NOMO-1 treated with dmso at 0.1 percent for 144 hours (cell line): ENCODE measurements around the gene TMOD4.
"Not testable (repeated sequence)": the region's sequence is repeated elsewhere in the genome, so short reads cannot be mapped to it uniquely, and the experiment has no call there.

ENCODE experiments used
- DNase-seq: peaks from one replicate; lab custom pipeline; 2025; ENCODE audit not compliant: unreplicated experiment; lab: John Stamatoyannopoulos, UW

Gene TMOD4

GRCh38 chr1:151175863-151176262, at the start of gene TMOD4:
Gene TMOD4, minus strand, starts transcription at chr1:151175981. Its CDS starts 1,106 bp downstream, at chr1:151174875.
- DNase-seq: peak; percentile 4

GRCh38 chr1:151222130-151222529, 46.3 kb upstream of the TMOD4 start:
- DNase-seq: no peak

GRCh38 chr1:151221616-151222015, 45.8 kb upstream of the TMOD4 start:
- no peak for DNase-seq

- DNase-seq: no peak
These were observed 37.8 kb upstream of the TMOD4 start for GRCh38 chr1:151213560-151213959.

- DNase-seq: no peak
These were observed 36.4 kb upstream of the TMOD4 start for GRCh38 chr1:151211972-151212705.

- DNase-seq: no peak
These were observed 35.0 kb upstream of the TMOD4 start for GRCh38 chr1:151210830-151211229.

- DNase-seq: not testable (repeated sequence)
These were observed 29.7 kb upstream of the TMOD4 start for GRCh38 chr1:151205381-151205965.

- DNase-seq: no peak
These were observed 24.2 kb upstream of the TMOD4 start for GRCh38 chr1:151199873-151200581.

GRCh38 chr1:151198254-151199127, 22.7 kb upstream of the TMOD4 start, which contains the start of gene PIP5K1A:
Gene PIP5K1A, plus strand, starts transcription at chr1:151198552. Its CDS starts 445 bp downstream, at chr1:151198997.
- peak; percentile 99 for DNase-seq

- no peak for DNase-seq
These were observed 22.1 kb upstream of the TMOD4 start for GRCh38 chr1:151197863-151198253.

GRCh38 chr1:151196292-151196800, 20.6 kb upstream of the TMOD4 start:
- peak; percentile 77 for DNase-seq

- not testable (repeated sequence) for DNase-seq
These were observed 19.3 kb upstream of the TMOD4 start for GRCh38 chr1:151194894-151195594.

GRCh38 chr1:151193856-151194255, 18.1 kb upstream of the TMOD4 start:
- no peak for DNase-seq

- no peak for DNase-seq
These were observed 17.5 kb upstream of the TMOD4 start for GRCh38 chr1:151193304-151193703.

- no peak for DNase-seq
These were observed 16.3 kb upstream of the TMOD4 start for GRCh38 chr1:151192047-151192446.

- peak; percentile 88 for DNase-seq
These were observed 14.1 kb upstream of the TMOD4 start, which contains the start of gene VPS72 for GRCh38 chr1:151189637-151190445. Gene VPS72, minus strand, starts transcription at chr1:151190197. Its CDS starts 76 bp downstream, at chr1:151190121.

GRCh38 chr1:151188667-151189066, 12.9 kb upstream of the TMOD4 start:
- not testable (repeated sequence) for DNase-seq

- no peak for DNase-seq
These were observed 11.4 kb upstream of the TMOD4 start for GRCh38 chr1:151187205-151187604.

GRCh38 chr1:151184211-151184610, 8.4 kb upstream of the TMOD4 start:
- DNase-seq: no peak
